GM19468 (cell line): Measurements from ENCODE around the gene MFSD1.

ENCODE experiments used
- ATAC-seq: cut with Tn5 transposase; IDR thresholded peaks from one replicate; pipeline ENCODE4 v1.9.1; 2021; ENCODE audit warnings: mild to moderate bottlenecking, moderate library complexity, moderate number of reproducible peaks; ENCODE audit not compliant: unreplicated experiment; ENCODE audit errors: extremely low read depth

MFSD1 gene

GRCh38 chr3:158808697-158809096 is 6.8 kb downstream of the MFSD1 start:
- no peak for ATAC-seq

GRCh38 chr3:158809642-158810041 is 7.8 kb downstream of the MFSD1 start:
- no peak for ATAC-seq

- no peak for ATAC-seq
These were observed 9.2 kb downstream of the MFSD1 start for GRCh38 chr3:158810823-158811724.

GRCh38 chr3:158819282-158819681 is 17.4 kb downstream of the MFSD1 start:
- no peak for ATAC-seq

GRCh38 chr3:158820521-158820920 is 18.7 kb downstream of the MFSD1 start:
- no peak for ATAC-seq

- ATAC-seq = no peak
These were observed 20.0 kb downstream of the MFSD1 start for GRCh38 chr3:158821847-158822246.

GRCh38 chr3:158823426-158823825 is 21.6 kb downstream of the MFSD1 start:
- ATAC-seq = no peak

- ATAC-seq = no peak
These were observed 25.9 kb downstream of the MFSD1 start for GRCh38 chr3:158827773-158828172.

- no peak for ATAC-seq
These were observed 28.5 kb downstream of the MFSD1 start for GRCh38 chr3:158830391-158830790.

GRCh38 chr3:158831861-158832260 is 30.0 kb downstream of the MFSD1 start:
- ATAC-seq = no peak

- ATAC-seq = no peak
These were observed 33.8 kb downstream of the MFSD1 start for GRCh38 chr3:158835631-158836030.

- ATAC-seq = no peak
These were observed 34.5 kb downstream of the MFSD1 start for GRCh38 chr3:158836312-158836711.

GRCh38 chr3:158837240-158837639 is 35.4 kb downstream of the MFSD1 start:
- ATAC-seq = no peak

- ATAC-seq = no peak
These were observed 38.1 kb downstream of the MFSD1 start for GRCh38 chr3:158839966-158840365.

GRCh38 chr3:158841387-158841786 is 39.5 kb downstream of the MFSD1 start:
- ATAC-seq = no peak

- ATAC-seq = no peak
These were observed 41.1 kb downstream of the MFSD1 start for GRCh38 chr3:158842976-158843375.

- ATAC-seq = peak; percentile 27
These were observed 44.0 kb downstream of the MFSD1 start for GRCh38 chr3:158845765-158846350.

GRCh38 chr3:158846803-158847451 is 45.1 kb downstream of the MFSD1 start:
- ATAC-seq = peak; percentile 87

GRCh38 chr3:158847452-158847821 is 45.6 kb downstream of the MFSD1 start:
- ATAC-seq = no peak

GRCh38 chr3:158847885-158848284 is 46.0 kb downstream of the MFSD1 start:
- ATAC-seq = no peak

GRCh38 chr3:158849757-158850156 is 47.9 kb downstream of the MFSD1 start:
- ATAC-seq = no peak
